ENCODE data around the gene KHK.

Gene KHK

GRCh38 chr2:27086724-27087593, at the start of gene KHK:
TSS of gene KHK (plus strand) at chr2:27086772. CDS start at chr2:27087260, 488 bp downstream.
- no peak for DNase-seq (ENCODE audit: low read depth in 2 of 3, low spot score in 2 of 3)

- no peak for DNase-seq (ENCODE audit: low read depth in 2 of 3, low spot score in 2 of 3)
Observed at GRCh38 chr2:27038012-27038411, 48.6 kb upstream of the KHK start.

GRCh38 chr2:27038631-27039339, 47.8 kb upstream of the KHK start:
- no peak for DNase-seq (ENCODE audit: low read depth in 2 of 3, low spot score in 2 of 3)

DNA sequence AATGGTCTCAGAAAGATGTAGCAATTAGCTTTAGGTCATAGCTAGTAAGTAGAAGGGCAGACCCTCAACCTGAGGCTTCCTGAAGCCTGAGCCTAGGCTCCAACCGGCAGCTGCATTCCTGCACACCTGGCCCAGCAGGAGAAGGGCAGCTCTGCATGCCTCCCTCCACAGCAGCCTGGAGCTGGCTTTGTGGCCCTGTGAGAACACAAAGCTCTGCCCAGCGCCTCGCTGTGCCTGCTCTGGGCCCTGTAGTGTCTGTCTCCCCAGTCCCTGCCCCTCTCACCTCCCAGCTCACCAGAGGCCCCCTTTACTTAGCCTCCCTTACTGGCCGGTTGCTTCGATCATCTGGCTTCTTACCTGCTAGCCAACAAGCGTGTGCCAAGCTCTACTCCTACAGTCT, 47.1 kb upstream of the KHK start:
- no peak for DNase-seq (ENCODE audit: low read depth in 2 of 3, low spot score in 2 of 3)

GRCh38 chr2:27039871-27040270, 46.7 kb upstream of the KHK start:
- DNase-seq (ENCODE audit: low read depth in 2 of 3, low spot score in 2 of 3), result no peak

DNA sequence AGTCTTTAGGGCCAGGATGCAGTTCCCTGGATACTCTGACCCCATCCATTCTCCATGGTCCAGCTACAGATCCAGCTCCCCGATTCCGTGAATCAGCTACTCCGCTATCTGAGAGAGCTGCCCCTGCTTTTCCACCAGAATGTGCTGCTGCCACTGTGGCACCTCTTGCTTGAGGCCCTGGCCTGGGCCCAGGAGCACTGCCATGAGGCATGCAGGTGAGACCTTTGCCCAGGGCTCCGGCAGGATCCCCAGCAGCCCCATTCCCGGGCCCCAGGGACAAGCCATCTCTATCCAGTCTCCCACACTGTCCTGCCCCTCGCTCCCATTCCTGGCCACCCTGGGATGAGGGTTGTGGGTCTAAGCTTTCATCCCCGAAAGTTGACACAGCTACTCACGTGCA, 46.3 kb upstream of the KHK start:
- DNase-seq (ENCODE audit: low read depth in 2 of 3, low spot score in 2 of 3), result no peak

DNA sequence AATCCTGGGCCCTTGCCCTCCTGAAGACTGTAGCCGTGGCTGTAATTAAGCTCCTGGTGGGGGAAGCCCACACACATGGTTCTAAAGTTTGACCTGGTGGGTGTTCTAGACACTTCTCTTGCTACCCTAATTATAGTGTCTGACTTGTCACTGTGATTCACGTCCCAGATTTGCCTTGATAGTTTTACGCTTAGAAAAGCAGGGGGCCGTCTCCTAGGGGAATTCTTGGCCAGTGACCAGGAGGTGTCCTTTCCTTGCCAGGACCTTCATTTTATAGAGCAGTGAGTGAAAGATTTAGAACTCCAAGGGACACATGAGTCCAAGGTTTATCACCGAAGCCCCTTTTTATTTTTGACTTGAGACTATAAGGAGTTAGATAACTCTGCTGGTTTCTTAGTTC, 44.8 kb upstream of the KHK start:
- DNase-seq (ENCODE audit: low read depth in 2 of 3, low spot score in 2 of 3), result no peak

GRCh38 chr2:27042159-27042661, 44.4 kb upstream of the KHK start:
- no peak for DNase-seq (ENCODE audit: low read depth in 2 of 3, low spot score in 2 of 3)

- DNase-seq (ENCODE audit: low read depth in 2 of 3, low spot score in 2 of 3), result no peak
Observed at GRCh38 chr2:27042985-27043634, 43.5 kb upstream of the KHK start.

DNA sequence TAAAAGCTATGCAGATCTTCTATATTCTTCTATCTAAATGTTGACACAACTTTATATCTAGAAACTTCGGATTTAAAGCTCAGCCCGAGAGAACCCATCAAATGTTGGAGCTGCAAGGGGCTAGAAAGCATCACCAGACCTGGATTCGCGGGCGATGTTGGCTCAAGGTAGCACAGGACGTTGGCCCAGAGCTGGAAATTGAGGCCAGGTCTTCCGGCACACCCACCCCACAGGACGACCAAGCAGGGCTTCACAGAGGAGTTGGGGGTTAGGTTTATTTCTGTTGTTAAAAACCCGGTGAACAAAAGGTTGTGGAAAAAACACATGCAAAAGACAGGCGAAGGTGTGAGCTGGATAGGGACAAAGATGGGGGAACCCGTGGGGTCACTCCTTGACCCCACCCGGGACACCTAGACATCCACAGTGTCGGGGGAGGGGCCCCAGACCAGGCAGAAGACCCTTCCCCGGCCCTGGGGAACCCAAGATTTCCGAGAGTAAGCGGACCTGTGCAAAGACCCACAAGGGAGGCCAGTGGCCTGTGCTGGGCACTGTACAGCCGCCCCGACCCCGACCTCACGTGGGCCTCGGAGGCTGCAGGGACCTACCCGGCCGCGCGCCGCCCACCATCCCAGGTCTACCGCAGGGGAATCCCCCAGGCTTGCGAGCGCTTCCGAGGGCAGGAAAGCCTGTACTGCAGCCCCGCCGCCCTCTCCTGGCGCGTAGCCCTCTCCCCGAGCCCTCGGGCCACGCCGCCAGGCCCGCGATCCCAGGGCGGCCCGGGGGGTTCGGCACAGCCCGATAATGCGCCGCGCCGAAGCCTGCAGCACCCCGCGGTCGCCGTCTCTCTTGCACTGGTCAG, 36.9 kb upstream of the KHK start:
- peak; percentile 53 to 61 (median 59) for DNase-seq (ENCODE audit: low read depth in 2 of 3, low spot score in 2 of 3)

DNA sequence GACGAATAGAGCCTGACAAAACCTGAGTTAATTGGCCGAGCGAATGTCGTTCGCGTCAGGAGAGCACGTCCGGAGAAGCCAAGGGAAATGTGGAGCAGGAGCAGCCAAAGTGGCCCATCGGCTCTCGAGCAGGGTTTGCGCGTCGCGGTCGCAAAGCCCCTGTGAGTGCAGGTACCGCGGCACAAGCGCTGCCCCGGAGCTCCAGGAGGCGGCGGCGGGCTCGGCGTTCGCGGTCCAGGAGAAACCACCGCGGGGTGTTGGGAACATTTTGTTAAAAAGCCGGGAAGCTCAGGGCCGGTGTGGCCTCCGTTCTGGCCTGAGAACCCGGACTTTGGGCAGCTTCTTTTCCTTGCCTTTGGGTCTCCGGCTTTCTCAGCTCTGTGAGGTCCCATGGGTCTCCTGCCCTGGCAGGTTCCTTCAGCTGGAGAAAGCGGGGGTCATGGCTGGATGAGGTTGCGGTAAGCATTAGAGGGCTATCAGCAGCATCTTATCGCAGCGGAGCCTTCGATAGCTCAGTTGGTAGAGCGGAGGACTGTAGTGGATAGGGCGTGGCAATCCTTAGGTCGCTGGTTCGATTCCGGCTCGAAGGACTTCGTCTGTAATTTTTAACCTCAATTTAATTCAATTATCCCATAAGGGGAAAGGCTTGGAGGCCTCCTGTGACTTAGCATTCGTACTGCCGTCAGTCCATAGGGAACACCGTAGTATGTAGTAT, 36.1 kb upstream of the KHK start:
- DNase-seq (ENCODE audit: low read depth in 2 of 3, low spot score in 2 of 3), result peak; percentile 85 to 98 (median 97)

DNA sequence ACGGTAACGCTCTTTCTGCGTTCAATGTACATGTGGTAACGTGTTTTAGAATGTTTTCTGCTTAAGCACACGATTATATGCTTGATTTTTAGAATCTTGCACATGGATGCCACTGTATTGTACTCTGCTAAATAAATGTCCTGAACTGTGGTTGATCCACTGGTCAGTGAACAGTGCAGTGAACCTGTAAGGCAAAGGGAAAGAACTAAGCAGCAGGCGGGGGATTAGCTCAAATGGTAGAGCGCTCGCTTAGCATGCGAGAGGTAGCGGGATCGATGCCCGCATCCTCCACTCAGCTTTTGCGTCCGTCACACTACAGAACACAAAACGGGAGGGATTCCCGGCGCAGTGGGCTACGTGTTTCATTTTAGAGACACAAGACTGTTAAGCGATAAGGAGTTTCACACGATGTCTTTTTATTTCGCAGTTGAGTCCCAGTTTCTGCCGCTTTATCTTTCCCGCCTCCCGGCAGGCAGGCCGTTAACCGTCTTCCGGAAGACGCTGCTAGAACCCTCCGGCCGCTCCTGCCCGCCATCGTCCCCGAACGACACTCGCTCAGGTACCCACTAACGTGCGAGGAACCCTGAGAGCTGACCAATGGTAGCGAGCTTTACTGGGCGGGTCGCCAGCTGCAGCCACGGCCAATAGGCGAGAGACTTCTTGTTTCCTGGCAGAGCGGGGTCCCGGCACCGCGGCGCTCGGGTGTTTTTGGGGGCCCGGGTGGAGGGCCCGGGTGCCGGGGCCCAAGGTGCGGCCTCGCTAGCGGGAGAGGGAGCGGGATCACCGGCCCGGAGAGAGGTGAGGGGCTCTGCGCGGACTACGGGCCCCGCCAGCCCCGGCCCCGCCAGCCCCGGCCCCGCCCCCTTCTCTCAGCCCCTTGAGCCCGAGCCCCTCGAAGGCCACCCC, 35.3 kb upstream of the KHK start, which contains the start of gene AGBL5:
Gene AGBL5, plus strand, starts transcription at position 673 of the 906 bp plus-strand sequence. CDS start 1,291 bp downstream, outside the sequence.
- DNase-seq (ENCODE audit: low read depth in 2 of 3, low spot score in 2 of 3), result peak; percentile 89 to 100 (median 93)

GRCh38 chr2:27051902-27052645, 34.5 kb upstream of the KHK start:
- peak in 2 of 3 experiments; percentile 18 to 27 for DNase-seq (ENCODE audit: low read depth in 2 of 3, low spot score in 2 of 3)

DNA sequence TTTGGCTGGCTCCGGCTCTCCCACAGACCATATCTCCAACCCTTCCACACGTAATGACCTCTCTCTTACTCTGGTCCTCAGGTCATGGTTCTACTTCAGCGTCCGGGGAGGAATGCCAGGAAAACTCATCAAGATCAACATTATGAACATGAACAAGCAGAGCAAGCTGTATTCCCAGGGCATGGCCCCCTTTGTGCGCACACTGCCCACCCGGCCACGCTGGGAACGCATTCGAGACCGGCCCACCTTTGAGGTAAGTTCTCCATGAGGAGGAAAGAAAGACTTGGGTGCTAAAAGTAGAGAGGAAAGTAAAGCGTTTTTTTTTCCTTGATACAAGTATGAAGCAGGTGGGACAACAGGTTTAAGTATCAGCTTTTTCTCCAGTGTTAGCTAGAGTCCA, 33.3 kb upstream of the KHK start:
- DNase-seq (ENCODE audit: low read depth in 2 of 3, low spot score in 2 of 3), result no peak

DNA sequence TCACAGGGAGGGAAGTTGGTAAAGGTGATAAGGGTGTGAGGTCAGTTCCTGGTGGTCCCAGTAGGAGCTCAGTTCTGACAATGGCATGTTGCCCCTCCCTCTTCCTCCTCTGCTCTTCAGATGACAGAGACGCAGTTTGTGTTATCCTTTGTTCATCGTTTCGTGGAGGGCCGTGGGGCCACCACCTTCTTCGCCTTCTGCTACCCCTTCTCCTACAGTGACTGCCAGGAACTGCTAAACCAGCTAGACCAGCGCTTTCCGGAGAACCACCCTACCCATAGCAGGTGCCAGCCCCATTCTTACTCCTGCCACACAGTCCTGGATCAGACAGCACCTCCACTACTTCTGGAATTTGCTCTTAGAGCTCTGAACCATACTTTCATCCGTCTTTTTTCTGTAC, 32.8 kb upstream of the KHK start:
- no peak for DNase-seq (ENCODE audit: low read depth in 2 of 3, low spot score in 2 of 3)

GRCh38 chr2:27054721-27055120, 31.9 kb upstream of the KHK start:
- DNase-seq (ENCODE audit: low read depth in 2 of 3, low spot score in 2 of 3), result no peak

DNA sequence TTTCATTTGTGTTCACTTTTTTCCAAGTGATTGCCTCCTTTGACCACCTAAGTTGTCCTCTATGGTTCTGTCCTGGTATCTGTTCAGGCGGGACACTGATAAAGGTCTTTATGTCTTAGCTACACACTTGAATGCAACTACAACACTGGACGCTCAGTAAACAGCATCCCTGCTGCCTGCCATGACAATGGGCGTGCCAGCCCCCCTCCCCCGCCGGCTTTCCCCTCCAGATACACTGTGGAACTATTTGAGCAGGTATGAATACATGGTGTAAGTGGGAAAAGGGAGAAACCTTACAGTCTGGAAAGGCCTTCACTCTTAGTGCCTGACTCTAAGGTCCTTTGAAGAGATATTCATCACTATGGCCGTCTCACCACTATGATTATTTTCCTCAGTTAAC, 29.4 kb upstream of the KHK start:
- DNase-seq (ENCODE audit: low read depth in 2 of 3, low spot score in 2 of 3), result no peak

GRCh38 chr2:27058210-27058609, 28.4 kb upstream of the KHK start:
- no peak for DNase-seq (ENCODE audit: low read depth in 2 of 3, low spot score in 2 of 3)
